ENCODE measurements around the gene N4BP3.

N4BP3 gene

GRCh38 chr5:178115136-178115813 lies 1.9 kb downstream of the N4BP3 start:
- Histone ChIP-seq H4K20me1 (peaks cover 0 to 60% (median 6%) of the 10 kb centered on the region in 11 experiments; a peak in 8 of 22 replicates), H3K9ac (peak overlapping the region in 9 of 11 experiments; percentile 41 to 86 (median 80); a peak in 17 of 22 replicates), H3K27ac (peak overlapping the region in 8 of 11 experiments; percentile 67 to 94 (median 76); a peak in 15 of 22 replicates), H3K4me3 (peak overlapping the region in 9 of 10 experiments; percentile 59 to 80 (median 72); a peak in 18 of 20 replicates), H3K4me2 (peak overlapping the region; percentile 96 to 100 (median 99)), H3K9me3 (replicated peaks in 1 of 11) (peaks cover 0 to 5% (median 0%) of the 10 kb centered on the region in 11 experiments; a peak in 1 of 22 replicates), H3K27me3 (peaks cover 0 to 77% (median 0%) of the 10 kb centered on the region in 11 experiments; a peak in 6 of 22 replicates), H3K36me3 (no peaks in the 10 kb centered on the region), H3K4me1 (peaks cover 58 to 80% (median 73%) of the 10 kb centered on the region in 10 experiments)
- TF ChIP-seq Cebpa-rat (IDR thresholded peaks at IDR 0.05), result no peak

GRCh38 chr5:178115814-178116142 lies 2.4 kb downstream of the N4BP3 start:
- Histone ChIP-seq H3K4me3 (peak overlapping the region in 8 of 10 experiments; percentile 70 to 80 (median 74); a peak in 16 of 20 replicates), H3K36me3 (no peaks in the 10 kb centered on the region), H3K27ac (peak overlapping the region in 8 of 11 experiments; percentile 39 to 94 (median 76); a peak in 15 of 22 replicates), H3K9ac (peak overlapping the region in 9 of 11 experiments; percentile 41 to 86 (median 80); a peak in 16 of 22 replicates), H4K20me1 (peaks cover 0 to 65% (median 6%) of the 10 kb centered on the region in 11 experiments; a peak in 8 of 22 replicates), H3K4me1 (peaks cover 63 to 85% (median 79%) of the 10 kb centered on the region in 10 experiments), H3K4me2 (peak overlapping the region; percentile 96 to 100 (median 99)), H3K27me3 (peaks cover 0 to 78% (median 0%) of the 10 kb centered on the region in 11 experiments; a peak in 6 of 22 replicates), H3K9me3 (replicated peaks in 1 of 11) (peaks cover 0 to 5% (median 0%) of the 10 kb centered on the region in 11 experiments; a peak in 1 of 22 replicates)
- TF ChIP-seq Cebpa-rat (IDR thresholded peaks at IDR 0.05), result no peak

DNA sequence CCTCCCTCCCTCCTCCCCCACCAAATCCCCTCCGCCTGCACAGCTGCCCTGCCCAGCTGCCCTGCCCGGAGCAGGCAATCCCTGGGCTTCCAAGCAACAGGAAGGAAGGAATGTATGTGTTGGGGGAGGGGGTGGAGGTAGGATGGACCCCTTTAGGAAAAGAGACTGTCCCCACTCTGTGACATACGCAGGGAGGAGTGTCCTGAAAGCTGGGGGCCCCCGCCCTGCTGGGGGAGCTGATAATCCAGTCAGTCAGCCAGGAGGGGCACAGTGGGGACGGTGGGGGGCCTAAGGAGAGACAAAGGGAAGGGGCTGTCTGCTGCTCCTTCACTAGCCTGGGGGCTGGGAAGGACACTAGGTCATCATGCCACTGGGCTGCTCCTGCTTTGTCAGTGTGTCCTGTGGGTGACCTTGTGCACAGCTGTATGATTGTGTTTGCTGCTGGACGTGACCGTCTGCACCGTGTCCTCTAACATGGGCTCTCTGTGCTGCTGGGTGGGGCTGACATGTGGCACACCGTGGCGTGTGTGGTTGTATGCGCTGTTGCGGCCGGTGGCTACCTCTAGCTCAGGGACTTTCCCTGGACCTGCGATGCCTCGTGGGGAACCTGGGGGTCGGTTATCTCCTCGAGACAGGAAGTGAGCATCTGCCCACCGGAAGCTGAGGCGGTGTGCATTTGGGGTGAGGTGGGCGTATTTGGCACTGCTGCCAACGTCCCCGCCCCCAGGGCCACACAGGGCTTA lies 3.0 kb downstream of the N4BP3 start:
- H4K20me1 ChIP-seq, result peaks cover 0 to 70% (median 7%) of the 10 kb centered on the region in 11 experiments; a peak in 8 of 22 replicates
- peak overlapping the region in 9 of 11 experiments; percentile 41 to 86 (median 80); a peak in 18 of 22 replicates for H3K9ac ChIP-seq
- H3K27ac ChIP-seq, result peak overlapping the region in 8 of 11 experiments; percentile 39 to 94 (median 76); a peak in 15 of 22 replicates
- H3K4me2 ChIP-seq, result peak overlapping the region; percentile 96 to 100 (median 99)
- no peak for TF ChIP-seq Cebpa-rat (IDR thresholded peaks at IDR 0.05)
- peaks cover 0 to 5% (median 0%) of the 10 kb centered on the region in 11 experiments; a peak in 1 of 22 replicates for H3K9me3 ChIP-seq (replicated peaks in 1 of 11)
- peaks cover 68 to 90% (median 84%) of the 10 kb centered on the region in 10 experiments for H3K4me1 ChIP-seq
- peaks cover 0 to 84% (median 0%) of the 10 kb centered on the region in 11 experiments; a peak in 6 of 22 replicates for H3K27me3 ChIP-seq
- H3K4me3 ChIP-seq, result peak overlapping the region in 8 of 10 experiments; percentile 70 to 80 (median 74); a peak in 16 of 20 replicates
- no peaks in the 10 kb centered on the region for H3K36me3 ChIP-seq

DNA sequence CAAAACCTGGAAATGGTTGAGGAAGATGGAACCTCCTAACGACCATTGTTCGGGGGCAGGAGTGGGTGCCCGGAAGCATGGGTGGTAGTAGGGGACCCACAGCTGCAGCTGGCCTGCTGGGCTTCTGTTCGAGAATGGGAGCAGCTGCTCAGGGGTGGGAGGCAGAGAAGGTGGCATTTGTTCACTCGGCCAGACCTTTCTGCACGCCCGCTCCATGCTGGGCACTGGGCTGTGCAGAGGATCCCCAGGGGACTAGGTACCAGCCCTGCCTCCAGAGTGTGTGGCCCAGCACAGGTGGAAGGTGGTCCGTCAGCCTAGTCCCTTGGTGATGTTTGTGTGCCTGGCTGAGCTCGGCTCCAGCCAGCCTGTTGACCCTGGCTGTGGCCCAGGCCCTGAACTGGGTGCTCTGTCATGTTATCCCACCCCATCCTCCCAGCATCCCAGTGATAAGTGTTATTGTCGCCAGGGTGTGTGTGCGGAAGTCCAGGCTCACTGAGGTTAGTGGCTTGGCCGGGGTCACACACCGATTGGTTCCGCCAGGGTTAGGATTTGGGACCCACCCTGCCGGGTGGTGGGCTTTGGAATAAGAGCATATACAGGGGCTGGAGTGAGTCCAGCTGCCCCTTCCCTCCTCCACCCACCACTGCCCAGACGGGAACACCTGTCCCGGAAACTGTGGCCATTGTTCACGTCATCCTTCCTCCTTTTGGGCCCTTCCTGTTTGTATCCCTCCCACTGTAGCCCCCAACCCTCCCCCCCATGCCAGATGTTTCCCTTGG lies 4.8 kb downstream of the N4BP3 start:
- no peaks in the 10 kb centered on the region for H3K9me3 ChIP-seq (replicated peaks in 1 of 11)
- H3K27me3 ChIP-seq, result peaks cover 0 to 90% (median 0%) of the 10 kb centered on the region in 11 experiments; a peak in 6 of 22 replicates
- peak overlapping the region; percentile 77 to 100 (median 99) for H3K4me2 ChIP-seq
- H3K4me3 ChIP-seq, result peak overlapping the region in 8 of 10 experiments; percentile 19 to 51 (median 40); a peak in 12 of 20 replicates
- peak overlapping the region in 8 of 11 experiments; percentile 51 to 94 (median 79); a peak in 17 of 22 replicates for H3K27ac ChIP-seq
- 0 out of 22 replicates have a peak, but pooled peaks cover 0 to 6% (median 0%) of the 10 kb centered on the region in 11 experiments for H3K36me3 ChIP-seq
- H3K9ac ChIP-seq, result peak overlapping the region in 9 of 11 experiments; percentile 10 to 86 (median 66); a peak in 16 of 22 replicates
- H4K20me1 ChIP-seq, result peaks cover 0 to 88% (median 15%) of the 10 kb centered on the region in 11 experiments; a peak in 10 of 22 replicates
- peaks cover 86 to 96% (median 95%) of the 10 kb centered on the region in 10 experiments for H3K4me1 ChIP-seq
- no peak for TF ChIP-seq Cebpa-rat (IDR thresholded peaks at IDR 0.05)

DNA sequence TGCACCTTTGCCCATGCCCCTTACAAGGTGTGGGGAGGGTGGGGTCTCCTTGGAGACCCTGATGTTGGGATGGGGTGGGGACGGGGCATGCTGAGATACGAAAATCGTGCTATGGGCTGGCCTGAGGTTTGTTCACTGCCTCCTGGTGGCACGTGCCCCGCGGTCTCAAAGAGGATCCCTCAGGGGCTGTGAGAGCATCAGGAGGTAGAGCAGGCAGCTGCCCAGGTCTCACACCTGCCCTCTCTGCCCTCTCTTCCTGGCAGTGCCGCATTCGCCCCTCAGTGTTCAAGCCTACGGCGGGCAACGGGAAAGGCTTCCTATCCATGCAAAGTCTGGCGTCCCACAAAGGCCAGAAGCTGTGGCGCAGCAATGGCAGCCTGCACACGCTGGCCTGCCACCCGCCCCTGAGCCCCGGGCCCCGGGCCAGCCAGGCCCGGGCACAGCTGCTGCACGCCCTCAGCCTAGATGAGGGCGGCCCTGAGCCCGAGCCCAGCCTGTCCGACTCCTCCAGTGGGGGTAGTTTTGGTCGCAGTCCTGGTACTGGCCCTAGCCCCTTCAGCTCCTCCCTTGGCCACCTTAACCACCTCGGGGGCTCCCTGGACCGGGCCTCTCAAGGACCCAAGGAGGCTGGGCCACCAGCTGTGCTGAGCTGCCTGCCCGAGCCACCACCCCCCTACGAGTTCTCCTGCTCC lies 6.7 kb downstream of the N4BP3 start:
- peaks cover 0 to 73% (median 0%) of the 10 kb centered on the region in 11 experiments; a peak in 5 of 22 replicates for H3K27me3 ChIP-seq
- peak overlapping the region in 3 of 10 experiments; percentile 25 to 61 (median 45); a peak in 3 of 20 replicates for H3K4me3 ChIP-seq
- peak overlapping the region; percentile 81 to 100 (median 99) for H3K4me2 ChIP-seq
- no peaks in the 10 kb centered on the region for H3K9me3 ChIP-seq (replicated peaks in 1 of 11)
- peaks cover 0 to 86% (median 16%) of the 10 kb centered on the region in 11 experiments; a peak in 10 of 22 replicates for H4K20me1 ChIP-seq
- peaks cover 79 to 100% (median 100%) of the 10 kb centered on the region in 10 experiments for H3K4me1 ChIP-seq
- TF ChIP-seq Cebpa-rat (IDR thresholded peaks at IDR 0.05), result no peak
- H3K9ac ChIP-seq, result peak overlapping the region in 7 of 11 experiments; percentile 26 to 86 (median 80); a peak in 12 of 22 replicates
- H3K36me3 ChIP-seq, result 0 out of 22 replicates have a peak, but pooled peaks cover 0 to 6% (median 0%) of the 10 kb centered on the region in 11 experiments
- H3K27ac ChIP-seq, result peak overlapping the region in 8 of 11 experiments; percentile 20 to 94 (median 79); a peak in 15 of 22 replicates

DNA sequence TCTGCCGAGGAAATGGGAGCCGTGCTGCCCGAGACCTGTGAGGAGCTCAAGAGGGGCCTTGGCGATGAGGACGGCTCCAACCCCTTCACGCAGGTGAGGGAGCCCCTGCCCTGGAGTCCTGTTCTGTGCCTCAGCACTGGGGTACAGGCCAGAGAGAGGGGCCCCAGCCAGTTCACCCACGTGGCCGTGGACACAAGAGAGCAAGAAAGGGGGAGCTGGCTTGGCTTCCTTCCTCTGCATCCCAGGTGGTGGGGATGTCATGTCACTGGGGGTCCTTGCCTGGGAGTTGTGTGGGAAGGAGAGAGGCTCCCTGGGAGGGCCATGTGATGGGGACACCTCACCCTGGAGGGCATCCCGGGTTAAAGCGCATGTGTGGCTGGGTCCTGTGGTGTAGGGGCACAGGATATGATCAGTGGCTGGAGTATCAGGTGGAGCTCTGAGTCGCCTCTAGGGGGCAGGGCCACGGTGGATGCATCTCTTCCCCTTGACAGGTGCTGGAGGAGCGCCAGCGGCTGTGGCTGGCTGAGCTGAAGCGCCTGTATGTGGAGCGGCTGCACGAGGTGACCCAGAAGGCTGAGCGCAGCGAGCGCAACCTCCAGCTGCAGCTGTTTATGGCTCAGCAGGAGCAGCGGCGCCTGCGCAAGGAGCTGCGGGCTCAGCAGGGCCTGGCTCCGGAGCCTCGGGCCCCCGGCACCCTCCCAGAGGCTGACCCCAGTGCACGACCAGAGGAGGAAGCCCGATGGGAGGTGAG lies 7.5 kb downstream of the N4BP3 start:
- H3K4me3 ChIP-seq, result peak overlapping the region; percentile 15 to 61 (median 40); a peak in 16 of 20 replicates
- H3K9ac ChIP-seq, result peak overlapping the region in 8 of 11 experiments; percentile 48 to 86 (median 72); a peak in 16 of 22 replicates
- H3K4me1 ChIP-seq, result peaks cover 71 to 98% (median 97%) of the 10 kb centered on the region in 10 experiments
- H3K27me3 ChIP-seq, result peaks cover 0 to 66% (median 0%) of the 10 kb centered on the region in 11 experiments; a peak in 5 of 22 replicates
- H3K9me3 ChIP-seq (replicated peaks in 1 of 11), result no peaks in the 10 kb centered on the region
- 0 out of 22 replicates have a peak, but pooled peaks cover 0 to 6% (median 0%) of the 10 kb centered on the region in 11 experiments for H3K36me3 ChIP-seq
- peak overlapping the region; percentile 81 to 100 (median 99) for H3K4me2 ChIP-seq
- no peak for TF ChIP-seq Cebpa-rat (IDR thresholded peaks at IDR 0.05)
- H4K20me1 ChIP-seq, result peaks cover 0 to 78% (median 12%) of the 10 kb centered on the region in 11 experiments; a peak in 10 of 22 replicates
- peak overlapping the region in 8 of 11 experiments; percentile 39 to 94 (median 79); a peak in 16 of 22 replicates for H3K27ac ChIP-seq
